Peyer's patch (tissue), 4 donors: ENCODE measurements around the gene EVL.

Experiments used
- POLR2A ChIP-seq, 2 donors: fragments of 450-650 bp; IDR thresholded peaks; one replicate each; pipeline ENCODE4 v1.5.1; 2017; ENCODE audit warnings: antibody characterized with exemption in 2 of 2, mild to moderate bottlenecking in 2 of 2, moderate library complexity in 2 of 2
- TF ChIP-seq, protein P1 (sequence below), 6 experiments: fragments of 450-650 bp in 4 of 6; fragments of 200-600 bp in 2 of 6; sonication (generic) in 1 of 6; IDR thresholded peaks; one replicate each; pipeline ENCODE4 v1.5.1; 2017 to 2019; ENCODE audit warnings: antibody characterized with exemption in 6 of 6, mild to moderate bottlenecking in 3 of 6, moderate library complexity in 1 of 6

DNA sequence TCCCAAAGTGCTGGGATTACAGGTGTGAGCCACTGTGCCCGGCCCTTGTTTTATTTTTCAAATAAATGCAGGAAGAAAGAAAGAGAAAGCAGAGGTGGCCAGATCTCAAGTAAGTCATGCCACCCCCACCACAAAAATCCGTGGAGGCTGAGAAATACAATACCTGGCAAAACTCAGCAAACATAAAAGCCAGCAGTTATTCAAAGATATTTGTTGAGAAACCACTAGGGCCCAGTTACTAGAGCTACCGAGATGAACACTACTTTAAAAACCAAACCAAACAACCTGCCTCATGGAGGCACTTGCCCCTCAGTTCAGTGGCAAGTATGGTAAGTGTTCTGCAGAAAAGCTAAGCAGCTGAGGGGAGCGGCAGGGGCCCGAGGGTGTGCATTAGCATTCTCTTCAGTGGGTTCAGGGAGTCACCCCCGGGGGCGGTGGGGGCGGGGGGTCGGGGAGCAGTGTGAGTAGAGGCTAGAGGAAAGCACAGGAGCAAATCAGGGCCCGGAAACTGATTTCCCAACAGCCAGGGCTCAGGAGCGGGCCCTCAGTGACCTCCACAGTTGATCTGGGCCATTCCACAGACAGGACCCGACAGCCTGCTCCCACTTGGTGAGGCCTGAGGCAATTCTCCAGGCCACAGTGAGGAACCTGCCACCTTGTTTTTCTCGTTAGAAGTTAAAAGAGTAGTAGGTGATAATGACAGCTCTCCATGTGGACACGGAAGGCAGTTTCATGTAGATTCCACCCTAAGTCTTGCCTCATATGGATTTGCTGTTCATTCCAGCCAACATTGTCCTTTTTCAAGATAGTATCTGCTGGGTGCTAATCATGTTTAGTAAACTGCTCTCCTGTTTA is 8.6 kb downstream of the EVL start:
- TF ChIP-seq, protein P1, sequence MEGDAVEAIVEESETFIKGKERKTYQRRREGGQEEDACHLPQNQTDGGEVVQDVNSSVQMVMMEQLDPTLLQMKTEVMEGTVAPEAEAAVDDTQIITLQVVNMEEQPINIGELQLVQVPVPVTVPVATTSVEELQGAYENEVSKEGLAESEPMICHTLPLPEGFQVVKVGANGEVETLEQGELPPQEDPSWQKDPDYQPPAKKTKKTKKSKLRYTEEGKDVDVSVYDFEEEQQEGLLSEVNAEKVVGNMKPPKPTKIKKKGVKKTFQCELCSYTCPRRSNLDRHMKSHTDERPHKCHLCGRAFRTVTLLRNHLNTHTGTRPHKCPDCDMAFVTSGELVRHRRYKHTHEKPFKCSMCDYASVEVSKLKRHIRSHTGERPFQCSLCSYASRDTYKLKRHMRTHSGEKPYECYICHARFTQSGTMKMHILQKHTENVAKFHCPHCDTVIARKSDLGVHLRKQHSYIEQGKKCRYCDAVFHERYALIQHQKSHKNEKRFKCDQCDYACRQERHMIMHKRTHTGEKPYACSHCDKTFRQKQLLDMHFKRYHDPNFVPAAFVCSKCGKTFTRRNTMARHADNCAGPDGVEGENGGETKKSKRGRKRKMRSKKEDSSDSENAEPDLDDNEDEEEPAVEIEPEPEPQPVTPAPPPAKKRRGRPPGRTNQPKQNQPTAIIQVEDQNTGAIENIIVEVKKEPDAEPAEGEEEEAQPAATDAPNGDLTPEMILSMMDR (IDR thresholded peaks at IDR 0.05): no peak
- no peak for TF ChIP-seq POLR2A (IDR thresholded peaks at IDR 0.05)
